Measurements from ENCODE around the gene NAV3.

GRCh38 chr12:77788231-77789168, 42.2 kb upstream of the NAV3 start:
- TF ChIP-seq EP300 (IDR thresholded peaks at IDR 0.05) (no peak), CTCF (IDR thresholded peaks at IDR 0.05) (no peak)
